Measurements from ENCODE around the gene ANKRD34A. TPM values are rescaled to one million over a fixed set of nuclear protein-coding genes. Genes with fewer than 3 reads are reported as not detected.
A peak's percentile ranks its signal among the peaks of the same experiment; 100 is the strongest.

ANKRD34A gene
- total RNA-seq, 1 experiment from 2014 or later: 0.77 TPM

DNA sequence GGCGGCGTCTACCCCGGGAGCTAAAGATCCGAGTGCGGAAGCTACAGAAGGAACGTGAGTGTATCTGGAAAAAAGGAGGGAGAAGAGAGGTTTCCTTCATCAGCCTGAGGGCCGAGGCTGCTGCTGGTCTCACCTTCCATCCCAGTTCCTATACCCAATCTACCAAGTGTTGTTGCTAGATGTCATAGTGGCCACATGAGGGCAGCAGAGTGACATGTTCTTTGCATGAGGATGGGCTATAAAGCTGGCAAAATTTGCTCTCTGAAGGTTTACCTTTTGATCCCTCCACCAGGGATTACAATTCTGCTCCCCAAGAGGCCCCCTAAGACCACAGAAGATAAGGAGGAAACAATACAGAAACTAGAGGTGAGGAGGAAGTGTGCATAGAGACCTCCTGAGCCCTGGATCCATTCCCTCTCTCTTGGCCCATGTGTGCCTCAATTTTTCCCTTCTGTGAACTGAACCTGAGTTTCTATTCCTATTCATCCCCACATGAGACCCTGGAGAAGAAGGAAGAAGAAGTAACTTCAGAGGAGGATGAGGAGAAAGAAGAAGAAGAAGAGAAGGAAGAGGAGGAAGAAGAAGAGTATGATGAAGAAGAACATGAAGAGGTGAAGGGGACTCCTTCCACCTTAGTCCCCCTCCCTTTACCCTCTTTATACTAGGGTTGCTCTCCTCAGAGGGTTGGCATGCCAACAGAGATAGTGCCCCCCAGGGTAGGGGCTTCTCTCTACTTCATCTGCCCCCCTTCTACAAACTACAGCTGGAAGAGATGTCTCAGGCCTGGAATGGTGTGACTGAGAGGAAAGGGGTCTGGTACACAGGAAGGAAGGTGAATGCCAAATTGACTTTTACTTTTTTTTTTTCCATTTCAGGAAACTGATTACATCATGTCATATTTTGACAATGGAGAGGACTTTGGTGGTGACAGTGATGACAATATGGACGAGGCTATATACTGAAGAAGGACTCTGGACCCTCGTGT lies 13.4 kb upstream of the ANKRD34A start:
- Histone ChIP-seq H3K9me3 (no peaks in the 10 kb centered on the region), H3K27me3 (replicated peaks; ENCODE audit: control insufficient read depth, insufficient read depth, low read length) (no peaks in the 10 kb centered on the region), H3K36me3 (ENCODE audit: control insufficient read depth, insufficient read depth, low read length) (no peaks in the 10 kb centered on the region), H3K4me3 (ENCODE audit: low read depth, low read length) (no peak overlapping the region), H3K4me1 (peaks cover 32% of the 10 kb centered on the region)
- Mint-ChIP-seq H3K9me3 (ENCODE audit: unreplicated experiment) (no peaks in the 10 kb centered on the region), H3K27ac (ENCODE audit: unreplicated experiment) (no peak overlapping the region), H3K36me3 (ENCODE audit: insufficient read depth, unreplicated experiment) (no peaks in the 10 kb centered on the region), H3K27me3 (ENCODE audit: insufficient read depth, unreplicated experiment) (no peaks in the 10 kb centered on the region), H3K4me1 (ENCODE audit: low read depth, unreplicated experiment) (no peaks in the 10 kb centered on the region), H3K4me3 (ENCODE audit: unreplicated experiment) (no peak overlapping the region)
- TF ChIP-seq, protein P1, sequence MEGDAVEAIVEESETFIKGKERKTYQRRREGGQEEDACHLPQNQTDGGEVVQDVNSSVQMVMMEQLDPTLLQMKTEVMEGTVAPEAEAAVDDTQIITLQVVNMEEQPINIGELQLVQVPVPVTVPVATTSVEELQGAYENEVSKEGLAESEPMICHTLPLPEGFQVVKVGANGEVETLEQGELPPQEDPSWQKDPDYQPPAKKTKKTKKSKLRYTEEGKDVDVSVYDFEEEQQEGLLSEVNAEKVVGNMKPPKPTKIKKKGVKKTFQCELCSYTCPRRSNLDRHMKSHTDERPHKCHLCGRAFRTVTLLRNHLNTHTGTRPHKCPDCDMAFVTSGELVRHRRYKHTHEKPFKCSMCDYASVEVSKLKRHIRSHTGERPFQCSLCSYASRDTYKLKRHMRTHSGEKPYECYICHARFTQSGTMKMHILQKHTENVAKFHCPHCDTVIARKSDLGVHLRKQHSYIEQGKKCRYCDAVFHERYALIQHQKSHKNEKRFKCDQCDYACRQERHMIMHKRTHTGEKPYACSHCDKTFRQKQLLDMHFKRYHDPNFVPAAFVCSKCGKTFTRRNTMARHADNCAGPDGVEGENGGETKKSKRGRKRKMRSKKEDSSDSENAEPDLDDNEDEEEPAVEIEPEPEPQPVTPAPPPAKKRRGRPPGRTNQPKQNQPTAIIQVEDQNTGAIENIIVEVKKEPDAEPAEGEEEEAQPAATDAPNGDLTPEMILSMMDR (IDR thresholded peaks at IDR 0.05; ENCODE audit: insufficient read depth in 1 of 2, low read depth in 1 of 2, low read length in 1 of 2, severe bottlenecking in 1 of 2, unreplicated experiment in 1 of 2): peak; percentile 86 to 87
- POLR2A ChIA-PET: interaction anchor here (0.6 to 1.9 kb wide), 3 partner anchors 13 to 32 kb away, joined by 4 to 8 read pairs (median 7); partner anchors contain the start of genes ANKRD34A and POLR3GL
- intact Hi-C loops (cut with micrococcal nuclease; ENCODE audit: unreplicated experiment): loop anchor here (1.0 to 5.0 kb wide), 4 partner anchors 30 to 85 kb away; partner anchors contain the start of gene RBM8A
- CTCF ChIA-PET: interaction anchor here (0.6 to 3.1 kb wide), 12 partner anchors 14 to 118 kb away, joined by 3 to 22 read pairs (median 6); partner anchors contain the start of genes ANKRD34A, LIX1L, PEX11B and PIAS3
- no TSS peak for BruUV-seq (replicated peaks)
- peak; percentile 68 to 77 for DNase-seq

- H3K4me3 ChIP-seq (ENCODE audit: low read depth, low read length): no peak overlapping the region
- POLR2A ChIA-PET: no interaction called here
- DNase-seq: no peak
- intact Hi-C loops (cut with micrococcal nuclease; ENCODE audit: unreplicated experiment): loop anchor here (1.0 to 5.0 kb wide), 4 partner anchors 30 to 85 kb away; partner anchors contain the start of gene RBM8A
- Mint-ChIP-seq H3K9me3 (ENCODE audit: unreplicated experiment) (no peaks in the 10 kb centered on the region), H3K36me3 (ENCODE audit: insufficient read depth, unreplicated experiment) (no peaks in the 10 kb centered on the region), H3K4me3 (ENCODE audit: unreplicated experiment) (no peak overlapping the region), H3K27ac (ENCODE audit: unreplicated experiment) (no peak overlapping the region), H3K27me3 (ENCODE audit: insufficient read depth, unreplicated experiment) (no peaks in the 10 kb centered on the region), H3K4me1 (ENCODE audit: low read depth, unreplicated experiment) (no peaks in the 10 kb centered on the region)
- no peaks in the 10 kb centered on the region for H3K36me3 ChIP-seq (ENCODE audit: control insufficient read depth, insufficient read depth, low read length)
- H3K27me3 ChIP-seq (replicated peaks; ENCODE audit: control insufficient read depth, insufficient read depth, low read length): no peaks in the 10 kb centered on the region
- H3K4me1 ChIP-seq: peaks cover 32% of the 10 kb centered on the region
- no peaks in the 10 kb centered on the region for H3K9me3 ChIP-seq
- CTCF ChIA-PET: interaction anchor here (0.6 to 3.1 kb wide), 8 partner anchors 13 to 131 kb away, joined by 3 to 22 read pairs (median 7); partner anchors contain the start of genes ANKRD34A, LIX1L, NUDT17 and PIAS3
- TF ChIP-seq, protein P1 (IDR thresholded peaks at IDR 0.05; ENCODE audit: insufficient read depth in 1 of 2, low read depth in 1 of 2, low read length in 1 of 2, severe bottlenecking in 1 of 2, unreplicated experiment in 1 of 2): no peak
- no TSS peak for BruUV-seq (replicated peaks)
Measured at GRCh38 chr1:145977016-145977415, 12.6 kb upstream of the ANKRD34A start.

DNA sequence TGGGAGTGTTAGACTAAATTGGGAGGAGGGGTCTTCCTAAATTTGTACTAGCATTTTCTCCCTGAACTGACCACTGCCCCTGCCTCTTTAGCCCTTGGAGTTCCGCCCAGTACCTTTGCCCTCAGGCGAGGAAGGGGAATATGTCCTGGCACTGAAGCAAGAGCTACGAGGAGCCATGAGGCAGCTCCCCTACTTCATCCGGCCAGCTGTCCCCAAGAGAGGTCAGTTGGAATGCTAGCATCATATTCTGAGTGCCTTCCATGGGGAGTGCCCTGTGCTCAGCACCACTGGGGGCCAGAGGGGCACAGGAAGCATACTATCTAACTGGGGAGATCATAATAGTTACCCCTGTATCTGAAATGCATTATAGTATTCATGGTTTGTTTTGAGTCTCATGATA lies 10.8 kb upstream of the ANKRD34A start:
- Histone ChIP-seq H3K4me3 (ENCODE audit: low read depth, low read length) (no peak overlapping the region), H3K9me3 (no peaks in the 10 kb centered on the region), H3K27me3 (replicated peaks; ENCODE audit: control insufficient read depth, insufficient read depth, low read length) (no peaks in the 10 kb centered on the region), H3K36me3 (ENCODE audit: control insufficient read depth, insufficient read depth, low read length) (no peaks in the 10 kb centered on the region), H3K4me1 (peaks cover 24% of the 10 kb centered on the region)
- Mint-ChIP-seq H3K27me3 (ENCODE audit: insufficient read depth, unreplicated experiment) (no peaks in the 10 kb centered on the region), H3K9me3 (ENCODE audit: unreplicated experiment) (no peaks in the 10 kb centered on the region), H3K4me3 (ENCODE audit: unreplicated experiment) (no peak overlapping the region), H3K4me1 (ENCODE audit: low read depth, unreplicated experiment) (no peaks in the 10 kb centered on the region), H3K27ac (ENCODE audit: unreplicated experiment) (no peak overlapping the region), H3K36me3 (ENCODE audit: insufficient read depth, unreplicated experiment) (no peaks in the 10 kb centered on the region)
- intact Hi-C loops (cut with micrococcal nuclease; ENCODE audit: unreplicated experiment): loop anchor here (5.0 kb wide), 1 partner anchor 48 kb away; the partner anchor contains the start of gene RBM8A
- no peak for DNase-seq
- TF ChIP-seq, protein P1 (IDR thresholded peaks at IDR 0.05; ENCODE audit: insufficient read depth in 1 of 2, low read depth in 1 of 2, low read length in 1 of 2, severe bottlenecking in 1 of 2, unreplicated experiment in 1 of 2): no peak
- ChIA-PET POLR2A (interaction anchor here (0.5 kb wide), 1 partner anchor 65 kb away, joined by 6 read pairs; no protein-coding TSS in a partner anchor), CTCF (no interaction called here)
- no TSS peak for BruUV-seq (replicated peaks)

Data from Caco-2 (cell line).